ENCODE measurements around the gene ZNF385D.
"Not testable (repeated sequence)": the region's sequence is repeated elsewhere in the genome, so short reads cannot be mapped to it uniquely, and the experiment has no call there.

Gene ZNF385D

DNA sequence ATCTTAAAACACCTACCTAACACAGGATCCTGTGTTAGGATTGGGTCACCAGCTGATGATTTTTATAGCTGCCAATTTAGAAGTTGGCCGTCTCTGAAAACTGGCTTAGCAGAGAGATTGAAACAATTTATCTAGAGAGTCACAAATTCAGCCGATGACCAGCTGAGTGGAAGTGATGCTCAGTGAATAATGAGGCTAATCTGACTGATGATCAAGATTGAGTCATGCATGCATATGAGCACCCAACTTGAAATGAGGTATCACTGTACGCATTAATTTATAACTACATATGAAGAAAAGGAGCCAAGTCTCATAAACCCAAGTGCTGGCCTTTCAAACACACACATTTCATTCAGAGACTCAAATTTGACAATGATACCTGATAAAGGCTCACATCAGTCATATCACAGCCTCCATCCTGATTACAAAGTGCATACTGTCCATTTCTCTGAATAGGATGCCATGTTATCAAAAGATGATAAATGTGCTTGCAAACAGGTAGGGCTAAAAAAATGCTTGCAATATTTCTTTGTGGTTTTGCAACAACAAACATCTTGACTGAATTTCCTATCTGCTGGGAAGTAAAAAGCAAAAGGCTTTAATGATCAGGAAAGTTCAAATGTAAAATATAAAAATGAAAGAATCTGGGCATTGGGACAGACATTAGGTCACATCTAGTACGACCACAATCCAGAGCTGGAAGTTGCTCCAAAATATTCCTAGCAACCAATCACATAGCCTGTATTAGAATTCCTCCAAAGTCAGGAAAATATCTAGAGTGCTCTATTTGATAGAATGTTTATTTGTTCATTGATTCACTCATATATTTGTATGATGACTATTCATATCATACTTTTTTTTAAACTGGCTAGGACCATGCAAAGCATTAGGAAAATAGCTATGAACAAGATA lies 264.7 kb downstream of the ZNF385D start:
- H3K4me1 ChIP-seq (ENCODE audit: control insufficient read depth, insufficient read depth, low read length, unreplicated experiment); H3K27me3 ChIP-seq (ENCODE audit: insufficient read depth, low read length); H3K4me3 ChIP-seq (ENCODE audit: low read depth, low read length); H2AFZ ChIP-seq (ENCODE audit: low read length, unreplicated experiment); H3K36me3 ChIP-seq (ENCODE audit: insufficient read depth, low read length); H3K27ac ChIP-seq (ENCODE audit: low read depth, low read length); H3K79me2 ChIP-seq (ENCODE audit: control insufficient read depth, insufficient read depth, low read length, unreplicated experiment): not testable (repeated sequence)

DNA sequence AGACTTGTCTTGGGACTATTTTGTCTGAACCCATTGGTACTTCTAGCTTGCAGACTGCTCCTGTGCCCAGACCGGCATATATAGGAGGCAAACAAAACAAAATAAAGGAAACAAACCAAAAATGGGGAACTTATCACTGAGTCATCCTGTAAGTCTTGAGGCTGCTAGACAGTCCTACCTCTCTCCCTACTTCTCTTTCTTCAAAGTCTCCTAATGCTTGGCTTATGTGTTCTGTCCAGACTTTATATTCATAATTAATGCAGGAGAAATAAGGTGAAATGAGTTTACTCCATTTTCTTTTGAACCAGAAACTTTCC lies 266.2 kb downstream of the ZNF385D start:
- Histone ChIP-seq H2AFZ (ENCODE audit: low read length, unreplicated experiment) (no peak overlapping the region), H3K36me3 (ENCODE audit: insufficient read depth, low read length) (no peaks in the 10 kb centered on the region), H3K4me1 (ENCODE audit: control insufficient read depth, insufficient read depth, low read length, unreplicated experiment) (no peaks in the 10 kb centered on the region), H3K27ac (ENCODE audit: low read depth, low read length) (no peak overlapping the region), H3K79me2 (ENCODE audit: control insufficient read depth, insufficient read depth, low read length, unreplicated experiment) (no peaks in the 10 kb centered on the region), H3K4me3 (ENCODE audit: low read depth, low read length) (no peak overlapping the region), H3K27me3 (ENCODE audit: insufficient read depth, low read length) (no peaks in the 10 kb centered on the region)

DNA sequence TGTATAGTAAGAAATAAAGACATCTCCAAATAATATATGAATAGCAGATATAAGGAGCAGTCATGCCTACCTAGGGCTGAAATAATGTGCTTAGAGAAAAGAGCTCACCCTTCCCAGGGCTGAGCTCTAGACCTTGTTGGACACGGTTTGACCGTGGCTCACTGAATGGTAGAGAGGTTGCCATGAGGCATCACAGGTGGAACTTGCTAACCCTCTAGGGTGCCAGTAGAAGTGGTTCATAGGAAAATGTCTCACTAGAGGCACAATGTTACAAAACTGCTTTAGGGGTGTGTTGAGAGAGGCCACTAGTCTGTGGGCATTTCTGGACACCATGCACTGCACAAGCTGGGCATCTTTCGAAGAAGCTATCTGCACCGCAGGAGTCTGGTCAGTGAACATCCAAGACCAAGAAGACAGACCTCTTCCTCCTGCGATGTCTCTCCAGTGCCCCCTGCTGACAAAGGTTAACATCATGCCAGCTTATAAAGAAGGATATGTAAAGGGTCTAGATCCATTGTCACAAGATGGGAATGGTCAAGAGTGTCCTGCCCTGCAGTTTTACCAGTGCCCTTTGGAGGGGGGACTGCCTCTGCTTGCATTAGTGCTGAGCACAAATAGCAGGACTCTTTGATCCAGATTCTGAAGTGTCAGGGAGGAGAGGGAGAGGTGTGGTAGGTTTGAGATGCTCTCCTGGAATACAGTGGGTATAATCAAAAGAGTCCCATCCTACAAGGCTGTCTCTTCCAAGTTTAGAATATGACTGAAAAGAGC lies 266.8 kb downstream of the ZNF385D start:
- no peak overlapping the region for H3K4me3 ChIP-seq (ENCODE audit: low read depth, low read length)
- H3K27ac ChIP-seq (ENCODE audit: low read depth, low read length) = no peak overlapping the region
- H3K4me1 ChIP-seq (ENCODE audit: control insufficient read depth, insufficient read depth, low read length, unreplicated experiment) = no peaks in the 10 kb centered on the region
- no peak overlapping the region for H2AFZ ChIP-seq (ENCODE audit: low read length, unreplicated experiment)
- no peaks in the 10 kb centered on the region for H3K27me3 ChIP-seq (ENCODE audit: insufficient read depth, low read length)
- H3K36me3 ChIP-seq (ENCODE audit: insufficient read depth, low read length) = no peaks in the 10 kb centered on the region
- no peaks in the 10 kb centered on the region for H3K79me2 ChIP-seq (ENCODE audit: control insufficient read depth, insufficient read depth, low read length, unreplicated experiment)

DNA sequence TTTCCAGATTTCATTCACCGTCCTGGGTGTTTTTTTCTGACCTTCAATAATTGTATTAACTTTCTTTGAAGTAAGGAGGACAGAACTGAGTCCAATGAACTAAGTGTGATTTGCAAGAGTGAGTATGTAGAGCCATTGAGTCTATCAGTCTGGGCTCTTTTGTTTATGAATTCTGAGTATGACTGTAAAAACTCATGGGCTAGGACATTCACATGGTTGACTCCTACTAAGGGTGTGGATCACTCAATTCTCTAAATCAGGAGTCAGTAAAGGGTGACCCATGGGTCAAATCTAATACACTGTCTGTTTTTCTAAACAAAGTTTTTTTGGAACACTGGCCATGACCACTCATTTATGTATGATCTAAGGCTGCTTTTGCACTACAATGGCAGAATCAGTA lies 269.0 kb downstream of the ZNF385D start:
- H2AFZ ChIP-seq (ENCODE audit: low read length, unreplicated experiment) = no peak overlapping the region
- no peaks in the 10 kb centered on the region for H3K27me3 ChIP-seq (ENCODE audit: insufficient read depth, low read length)
- H3K27ac ChIP-seq (ENCODE audit: low read depth, low read length) = no peak overlapping the region

DNA sequence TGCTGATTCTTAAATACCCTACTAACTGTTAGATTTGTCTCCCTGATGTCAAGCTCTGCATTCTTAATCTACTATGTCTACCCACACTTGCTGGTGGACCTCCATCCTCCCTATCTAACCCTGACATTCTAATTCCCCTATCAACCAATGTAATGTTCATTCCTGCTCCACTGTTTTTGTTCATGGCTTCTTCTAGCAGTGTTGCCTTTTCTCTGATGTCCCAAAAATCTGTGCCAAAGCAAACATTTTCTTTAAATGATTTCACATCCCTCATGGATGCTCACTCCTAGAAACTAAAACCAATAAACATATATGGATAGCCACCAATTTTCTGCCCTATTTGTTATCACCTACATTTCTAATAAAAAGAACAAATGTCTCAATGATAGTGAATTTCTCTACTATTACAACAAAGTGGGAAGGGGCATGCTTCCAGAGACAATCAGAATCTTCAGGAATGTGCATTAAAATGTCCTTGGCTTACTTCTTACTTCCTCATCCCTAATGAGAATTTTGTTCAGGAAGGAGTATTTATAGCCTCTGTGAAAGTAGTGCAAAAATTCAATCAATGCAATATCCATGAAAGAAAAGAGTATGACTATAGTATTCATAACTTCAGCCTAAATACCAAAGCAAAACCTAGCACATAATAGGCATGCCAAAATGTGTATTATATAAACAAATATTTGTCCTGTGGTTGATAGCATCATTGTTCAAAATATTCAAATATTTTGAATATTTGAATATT lies 273.3 kb downstream of the ZNF385D start:
- H3K4me3 ChIP-seq (ENCODE audit: low read depth, low read length) = no peak overlapping the region
- no peaks in the 10 kb centered on the region for H3K27me3 ChIP-seq (ENCODE audit: insufficient read depth, low read length)
- no peaks in the 10 kb centered on the region for H3K36me3 ChIP-seq (ENCODE audit: insufficient read depth, low read length)
- no peak overlapping the region for H3K27ac ChIP-seq (ENCODE audit: low read depth, low read length)
- H3K4me1 ChIP-seq (ENCODE audit: control insufficient read depth, insufficient read depth, low read length, unreplicated experiment) = peaks cover 7% of the 10 kb centered on the region
- H3K79me2 ChIP-seq (ENCODE audit: control insufficient read depth, insufficient read depth, low read length, unreplicated experiment) = no peaks in the 10 kb centered on the region
- H2AFZ ChIP-seq (ENCODE audit: low read length, unreplicated experiment) = no peak overlapping the region

More for the DNA sequence above, 269.0 kb downstream of the ZNF385D start:
- Histone ChIP-seq H3K36me3 (ENCODE audit: insufficient read depth, low read length) (no peaks in the 10 kb centered on the region), H3K4me3 (ENCODE audit: low read depth, low read length) (no peak overlapping the region), H3K79me2 (ENCODE audit: control insufficient read depth, insufficient read depth, low read length, unreplicated experiment) (no peaks in the 10 kb centered on the region), H3K4me1 (ENCODE audit: control insufficient read depth, insufficient read depth, low read length, unreplicated experiment) (peaks cover 7% of the 10 kb centered on the region)

DNA sequence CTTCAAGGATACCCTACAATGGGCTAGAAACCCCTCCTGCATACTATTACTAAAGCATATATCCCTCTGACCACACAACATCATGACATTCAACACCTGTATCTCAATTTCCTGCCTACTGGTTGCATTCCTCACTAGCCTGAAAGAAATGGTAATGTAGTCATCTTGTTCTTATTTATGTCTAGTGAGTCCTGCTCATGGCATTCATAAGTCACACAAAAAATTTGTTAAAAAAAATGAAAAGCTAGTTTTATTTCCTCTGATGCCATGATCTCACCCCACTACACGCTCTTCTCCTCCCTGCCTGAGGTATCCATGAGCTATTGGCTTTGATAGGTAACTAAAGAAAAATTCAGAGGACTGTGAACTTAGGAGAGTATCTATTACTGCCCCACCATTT lies 284.5 kb downstream of the ZNF385D start:
- H3K79me2 ChIP-seq (ENCODE audit: control insufficient read depth, insufficient read depth, low read length, unreplicated experiment) = no peaks in the 10 kb centered on the region
- no peaks in the 10 kb centered on the region for H3K27me3 ChIP-seq (ENCODE audit: insufficient read depth, low read length)
- no peak overlapping the region for H3K4me3 ChIP-seq (ENCODE audit: low read depth, low read length)
- no peak overlapping the region for H2AFZ ChIP-seq (ENCODE audit: low read length, unreplicated experiment)
- no peaks in the 10 kb centered on the region for H3K36me3 ChIP-seq (ENCODE audit: insufficient read depth, low read length)
- no peaks in the 10 kb centered on the region for H3K4me1 ChIP-seq (ENCODE audit: control insufficient read depth, insufficient read depth, low read length, unreplicated experiment)
- H3K27ac ChIP-seq (ENCODE audit: low read depth, low read length) = no peak overlapping the region

DNA sequence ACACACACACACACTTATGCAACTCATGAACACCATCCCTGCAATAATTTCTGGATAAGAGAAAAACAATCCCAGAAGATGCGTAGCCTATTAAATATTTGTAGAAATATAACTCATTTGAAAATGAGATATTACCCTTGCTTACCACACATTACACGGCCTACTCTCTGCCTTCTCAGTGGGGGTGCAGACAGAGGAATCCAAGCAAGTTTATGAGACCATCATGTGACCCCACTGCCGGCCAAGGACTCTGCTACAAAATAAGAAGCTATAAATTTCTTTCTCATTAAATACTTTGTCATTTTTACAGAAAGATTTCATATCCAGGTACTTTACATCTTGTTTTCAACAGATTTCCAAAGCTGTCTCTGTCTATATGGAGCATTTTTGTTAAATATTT lies 286.3 kb downstream of the ZNF385D start:
- H3K4me1 ChIP-seq (ENCODE audit: control insufficient read depth, insufficient read depth, low read length, unreplicated experiment) = no peaks in the 10 kb centered on the region
- H2AFZ ChIP-seq (ENCODE audit: low read length, unreplicated experiment) = no peak overlapping the region

DNA sequence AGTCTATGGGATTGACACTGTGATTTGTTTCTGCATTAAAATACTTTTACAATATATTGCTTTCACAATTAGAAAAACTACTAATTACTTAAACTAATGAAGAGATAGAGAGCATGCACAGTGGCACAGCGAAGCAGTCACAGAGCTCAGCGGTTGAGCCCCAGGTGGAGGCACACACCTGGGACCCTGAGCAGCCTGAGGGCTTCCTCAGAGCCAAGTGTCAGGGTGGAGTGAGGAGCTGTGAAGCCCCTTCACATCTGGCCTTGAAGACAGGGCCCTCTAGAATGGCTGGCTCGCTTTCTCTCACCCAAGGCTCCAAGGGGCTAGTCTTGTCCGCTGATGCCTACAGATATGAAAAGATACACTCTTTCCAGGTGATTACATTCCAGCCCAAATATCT lies 287.7 kb downstream of the ZNF385D start:
- no peaks in the 10 kb centered on the region for H3K4me1 ChIP-seq (ENCODE audit: control insufficient read depth, insufficient read depth, low read length, unreplicated experiment)
- no peaks in the 10 kb centered on the region for H3K36me3 ChIP-seq (ENCODE audit: insufficient read depth, low read length)
- H3K79me2 ChIP-seq (ENCODE audit: control insufficient read depth, insufficient read depth, low read length, unreplicated experiment) = no peaks in the 10 kb centered on the region
- H2AFZ ChIP-seq (ENCODE audit: low read length, unreplicated experiment) = no peak overlapping the region
- H3K27ac ChIP-seq (ENCODE audit: low read depth, low read length) = no peak overlapping the region
- H3K4me3 ChIP-seq (ENCODE audit: low read depth, low read length) = no peak overlapping the region
- H3K27me3 ChIP-seq (ENCODE audit: insufficient read depth, low read length) = no peaks in the 10 kb centered on the region

More for the DNA sequence above, 286.3 kb downstream of the ZNF385D start:
- Histone ChIP-seq H3K4me3 (ENCODE audit: low read depth, low read length) (no peak overlapping the region), H3K27me3 (ENCODE audit: insufficient read depth, low read length) (no peaks in the 10 kb centered on the region), H3K36me3 (ENCODE audit: insufficient read depth, low read length) (no peaks in the 10 kb centered on the region), H3K79me2 (ENCODE audit: control insufficient read depth, insufficient read depth, low read length, unreplicated experiment) (no peaks in the 10 kb centered on the region), H3K27ac (ENCODE audit: low read depth, low read length) (no peak overlapping the region)

DNA sequence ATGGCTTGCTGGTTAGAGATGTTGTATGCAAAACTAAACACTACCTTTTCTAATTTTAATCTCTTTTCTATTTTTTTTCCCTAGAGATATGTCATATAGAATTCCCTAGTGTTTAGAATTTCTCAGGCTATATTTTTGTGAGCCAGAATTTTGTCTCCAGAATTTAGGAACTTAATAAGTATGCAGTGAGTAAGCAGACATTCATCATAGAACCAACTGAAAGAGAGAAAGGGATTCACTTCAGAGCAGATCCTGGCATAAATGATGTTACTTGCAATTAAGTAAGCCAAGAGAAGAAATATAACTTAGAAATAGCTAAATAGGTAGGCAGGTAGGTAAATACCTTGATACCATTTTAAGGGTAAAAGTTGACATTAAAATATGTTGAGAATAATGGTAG lies 288.9 kb downstream of the ZNF385D start:
- Histone ChIP-seq H3K27ac (ENCODE audit: low read depth, low read length) (no peak overlapping the region), H2AFZ (ENCODE audit: low read length, unreplicated experiment) (no peak overlapping the region), H3K79me2 (ENCODE audit: control insufficient read depth, insufficient read depth, low read length, unreplicated experiment) (no peaks in the 10 kb centered on the region), H3K4me3 (ENCODE audit: low read depth, low read length) (no peak overlapping the region), H3K36me3 (ENCODE audit: insufficient read depth, low read length) (no peaks in the 10 kb centered on the region), H3K4me1 (ENCODE audit: control insufficient read depth, insufficient read depth, low read length, unreplicated experiment) (no peaks in the 10 kb centered on the region), H3K27me3 (ENCODE audit: insufficient read depth, low read length) (no peaks in the 10 kb centered on the region)

DNA sequence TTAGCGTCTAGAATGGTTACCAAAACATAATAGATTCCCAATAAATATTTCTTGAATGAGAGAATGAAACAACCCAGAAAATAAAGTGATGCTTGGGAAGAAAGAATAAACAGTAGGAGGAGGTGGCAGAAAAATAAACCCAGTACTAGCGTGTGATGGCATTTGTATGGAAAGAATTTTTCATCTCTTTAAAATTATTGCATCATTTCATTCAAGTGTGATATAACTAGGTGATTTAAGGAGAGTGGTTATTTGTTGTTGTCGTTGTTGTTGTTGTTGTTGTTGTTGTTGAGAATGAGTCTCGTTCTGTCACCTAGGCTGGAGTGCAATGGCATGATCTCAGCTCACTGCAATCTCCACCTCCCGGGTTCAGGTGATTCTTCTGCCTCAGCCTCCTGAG lies 293.9 kb downstream of the ZNF385D start:
- Histone ChIP-seq H3K79me2 (ENCODE audit: control insufficient read depth, insufficient read depth, low read length, unreplicated experiment) (no peaks in the 10 kb centered on the region), H3K36me3 (ENCODE audit: insufficient read depth, low read length) (no peaks in the 10 kb centered on the region), H3K27me3 (ENCODE audit: insufficient read depth, low read length) (no peaks in the 10 kb centered on the region), H3K4me1 (ENCODE audit: control insufficient read depth, insufficient read depth, low read length, unreplicated experiment) (no peaks in the 10 kb centered on the region), H3K27ac (ENCODE audit: low read depth, low read length) (no peak overlapping the region), H2AFZ (ENCODE audit: low read length, unreplicated experiment) (no peak overlapping the region), H3K4me3 (ENCODE audit: low read depth, low read length) (no peak overlapping the region)

Data from ACC112 (cell line).